ENCODE measurements around the gene BBS9.

DNA sequence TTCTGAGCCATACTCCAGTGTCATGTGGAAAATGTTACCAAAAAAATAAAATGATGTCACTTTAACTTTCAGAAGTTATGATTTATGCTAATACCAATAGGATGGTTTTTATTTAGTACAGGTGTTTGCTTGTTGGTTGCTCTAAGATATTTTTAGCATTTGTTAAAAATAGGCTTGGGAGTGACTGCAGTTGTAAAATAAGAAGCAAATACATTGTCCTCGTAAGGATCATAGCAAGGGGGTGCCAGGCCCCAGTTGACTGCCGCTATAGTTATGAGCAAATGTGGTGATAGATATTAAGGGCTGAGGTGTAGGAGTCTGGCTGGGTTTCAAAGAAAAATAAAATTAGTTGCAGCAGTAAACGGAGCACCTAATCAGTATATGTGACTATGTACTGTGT, 421.6 kb downstream of the BBS9 start:
- TF ChIP-seq, protein P1, sequence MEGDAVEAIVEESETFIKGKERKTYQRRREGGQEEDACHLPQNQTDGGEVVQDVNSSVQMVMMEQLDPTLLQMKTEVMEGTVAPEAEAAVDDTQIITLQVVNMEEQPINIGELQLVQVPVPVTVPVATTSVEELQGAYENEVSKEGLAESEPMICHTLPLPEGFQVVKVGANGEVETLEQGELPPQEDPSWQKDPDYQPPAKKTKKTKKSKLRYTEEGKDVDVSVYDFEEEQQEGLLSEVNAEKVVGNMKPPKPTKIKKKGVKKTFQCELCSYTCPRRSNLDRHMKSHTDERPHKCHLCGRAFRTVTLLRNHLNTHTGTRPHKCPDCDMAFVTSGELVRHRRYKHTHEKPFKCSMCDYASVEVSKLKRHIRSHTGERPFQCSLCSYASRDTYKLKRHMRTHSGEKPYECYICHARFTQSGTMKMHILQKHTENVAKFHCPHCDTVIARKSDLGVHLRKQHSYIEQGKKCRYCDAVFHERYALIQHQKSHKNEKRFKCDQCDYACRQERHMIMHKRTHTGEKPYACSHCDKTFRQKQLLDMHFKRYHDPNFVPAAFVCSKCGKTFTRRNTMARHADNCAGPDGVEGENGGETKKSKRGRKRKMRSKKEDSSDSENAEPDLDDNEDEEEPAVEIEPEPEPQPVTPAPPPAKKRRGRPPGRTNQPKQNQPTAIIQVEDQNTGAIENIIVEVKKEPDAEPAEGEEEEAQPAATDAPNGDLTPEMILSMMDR (IDR thresholded peaks at IDR 0.05) = no peak
- TF ChIP-seq POLR2A (IDR thresholded peaks at IDR 0.05) = no peak
